HG02981 (cell line): ENCODE measurements around the gene CRHBP.
"Not testable (repeated sequence)": the region's sequence is repeated elsewhere in the genome, so short reads cannot be mapped to it uniquely, and the experiment has no call there.

Experiments
- ATAC-seq: cut with Tn5 transposase; IDR thresholded peaks from one replicate; pipeline ENCODE4 v1.9.1; 2021; ENCODE audit warnings: mild to moderate bottlenecking, moderate library complexity; ENCODE audit not compliant: unreplicated experiment

CRHBP gene

GRCh38 chr5:76958991-76959767, 6.3 kb downstream of the CRHBP start:
- ATAC-seq, result no peak

DNA sequence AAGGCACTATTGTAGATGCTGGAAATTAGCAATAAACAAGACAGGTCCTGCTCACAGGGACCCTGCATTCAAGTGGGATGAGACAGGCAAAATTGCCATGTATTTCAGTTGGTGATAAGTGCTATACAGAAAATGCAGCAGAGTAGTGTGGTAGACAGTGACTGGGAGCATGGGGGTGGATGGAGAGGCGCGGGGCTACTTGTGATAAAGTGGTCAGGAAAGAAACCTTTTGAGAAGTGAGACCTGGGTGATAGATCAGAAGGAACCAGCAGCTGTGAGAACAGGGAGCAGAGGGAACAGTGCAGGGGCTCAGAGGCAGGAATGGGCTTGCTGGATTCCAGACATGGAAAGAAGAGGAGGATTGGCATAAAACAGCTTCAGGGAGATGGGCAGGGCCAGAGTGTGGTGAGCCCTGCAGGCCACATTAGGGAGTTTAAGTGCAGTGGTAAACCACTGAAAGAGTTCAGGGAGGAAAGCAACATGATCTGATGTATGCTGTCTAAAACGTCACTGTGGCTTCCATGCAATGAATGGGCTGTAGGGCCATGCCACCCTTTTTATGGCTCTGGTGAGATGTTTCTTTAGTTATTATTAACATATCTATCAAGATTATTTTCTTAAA, 7.3 kb downstream of the CRHBP start:
- peak; percentile 57 for ATAC-seq

DNA sequence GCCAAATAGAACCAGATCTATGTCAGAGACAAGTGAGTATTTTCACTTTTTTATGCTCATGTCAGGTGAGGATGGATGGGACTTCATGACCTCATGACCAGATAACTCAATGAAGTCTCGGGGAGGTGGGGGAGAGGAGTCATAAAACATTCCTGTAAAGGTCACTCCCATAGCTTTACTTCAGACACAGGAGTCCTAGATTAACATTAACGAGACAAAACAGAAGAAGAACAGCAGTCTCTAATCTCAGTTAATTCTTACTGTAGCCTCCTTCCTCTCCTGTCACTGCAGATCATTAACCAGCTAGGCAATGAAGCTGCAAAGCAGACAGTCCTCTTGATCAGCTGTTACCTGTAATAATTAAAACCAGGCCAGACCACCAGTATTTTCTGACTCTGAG, 11.2 kb downstream of the CRHBP start:
- no peak for ATAC-seq

DNA sequence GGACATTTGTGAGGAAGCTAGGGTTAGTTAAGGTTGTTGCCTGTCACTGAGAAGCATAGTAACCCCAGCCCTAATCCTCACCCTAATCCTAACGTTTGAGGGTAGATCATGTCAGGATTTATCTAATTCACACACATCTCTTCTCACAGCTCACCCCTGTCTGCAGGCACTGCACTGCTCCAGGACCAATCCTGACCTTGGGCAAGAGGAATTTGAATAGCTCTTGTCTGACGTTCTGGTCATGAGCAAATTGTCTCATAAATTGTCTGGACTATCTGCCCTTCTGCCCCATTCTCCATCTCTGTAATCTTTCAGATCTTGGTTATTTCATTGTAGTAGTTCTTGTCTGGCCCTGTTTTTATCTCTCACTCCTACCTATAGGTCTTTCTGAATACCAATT, 18.7 kb downstream of the CRHBP start:
- ATAC-seq, result no peak

GRCh38 chr5:76972689-76973088, 19.8 kb downstream of the CRHBP start:
- no peak for ATAC-seq

GRCh38 chr5:76974785-76975184, 21.9 kb downstream of the CRHBP start:
- no peak for ATAC-seq

DNA sequence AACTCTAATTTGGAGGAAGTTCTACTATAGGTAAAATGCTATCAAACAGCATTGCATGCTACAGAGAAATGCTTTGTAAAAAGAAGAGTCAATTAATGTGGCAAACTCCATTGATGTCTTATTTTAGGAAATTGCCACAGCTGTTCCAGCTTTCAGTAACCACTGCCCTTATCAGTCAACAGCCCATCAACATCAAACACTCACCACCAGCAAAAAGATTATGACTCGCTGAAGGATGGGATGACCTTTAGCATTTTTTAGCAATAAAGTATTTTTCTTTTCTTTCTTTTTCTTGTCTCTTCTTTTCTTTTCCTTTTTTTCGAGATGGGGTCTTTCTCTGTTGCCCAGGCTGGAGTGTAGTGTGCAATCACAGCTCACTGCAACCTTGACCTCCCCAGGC, 26.0 kb downstream of the CRHBP start:
- no peak for ATAC-seq

DNA sequence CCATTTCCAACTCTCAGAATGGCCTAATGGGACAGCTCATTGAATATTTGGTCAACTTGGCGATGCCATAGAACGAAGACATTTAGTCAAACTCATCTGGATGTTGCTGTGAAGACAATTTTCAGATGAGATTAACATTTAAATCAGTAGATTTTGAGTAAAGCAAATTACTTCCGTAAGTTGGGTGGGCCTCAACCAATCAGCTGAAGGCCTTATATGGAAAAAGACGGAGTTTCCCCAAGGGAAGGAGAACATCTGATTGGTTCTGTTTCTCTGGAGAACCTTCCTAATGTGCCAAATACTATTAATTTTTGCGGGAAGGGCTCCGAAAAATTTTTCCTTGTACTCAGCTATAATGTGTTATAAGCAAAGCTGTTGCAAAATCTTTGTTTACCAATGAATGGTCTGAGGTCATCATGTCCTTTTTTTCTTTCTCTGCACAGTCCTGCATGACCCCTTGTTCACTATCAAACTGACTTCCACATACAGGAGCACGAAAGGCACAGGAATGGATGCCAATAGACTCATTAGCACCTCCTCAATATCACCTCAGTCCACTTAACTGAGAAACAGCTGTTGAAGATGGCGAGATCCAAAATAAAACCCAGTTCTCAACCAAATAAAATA, 27.8 kb downstream of the CRHBP start:
- no peak for ATAC-seq

DNA sequence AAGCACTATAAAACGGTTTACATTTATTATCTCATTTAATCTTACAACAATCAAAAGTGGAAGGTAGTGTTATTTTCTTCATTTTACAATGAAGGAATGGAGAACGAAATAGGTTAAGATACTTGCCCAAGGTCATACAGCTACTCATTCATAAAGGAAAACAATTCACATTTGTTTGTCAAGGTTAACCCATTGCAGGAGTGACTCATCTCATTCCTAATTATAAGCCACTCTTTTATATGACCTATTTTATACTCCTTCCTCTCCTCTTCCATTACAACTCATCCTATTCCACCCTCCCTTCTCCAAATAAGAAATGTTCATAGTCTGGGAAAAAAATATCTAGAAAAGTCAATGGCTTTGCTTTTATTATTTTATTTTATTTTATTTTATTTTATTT, 29.6 kb downstream of the CRHBP start:
- ATAC-seq, result no peak

DNA sequence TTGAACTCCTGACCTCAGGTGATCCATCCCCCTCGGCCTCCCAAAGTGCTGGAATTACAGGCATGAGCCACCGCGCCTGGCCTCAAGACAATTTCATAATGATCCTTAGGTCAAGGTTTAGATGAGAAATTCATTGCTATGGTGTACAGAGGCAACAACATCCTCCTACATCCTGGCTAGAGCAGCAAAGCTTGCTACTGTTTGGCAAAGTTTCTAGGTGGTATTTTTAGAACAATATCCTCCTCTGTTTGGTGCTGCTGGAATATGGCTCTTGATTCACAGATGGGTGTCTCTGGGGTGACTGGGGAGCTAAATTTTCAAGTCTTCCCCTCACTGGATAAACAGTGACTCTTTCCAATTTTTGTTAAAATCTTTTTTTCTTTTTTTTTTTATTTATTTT, 30.6 kb downstream of the CRHBP start:
- no peak for ATAC-seq

DNA sequence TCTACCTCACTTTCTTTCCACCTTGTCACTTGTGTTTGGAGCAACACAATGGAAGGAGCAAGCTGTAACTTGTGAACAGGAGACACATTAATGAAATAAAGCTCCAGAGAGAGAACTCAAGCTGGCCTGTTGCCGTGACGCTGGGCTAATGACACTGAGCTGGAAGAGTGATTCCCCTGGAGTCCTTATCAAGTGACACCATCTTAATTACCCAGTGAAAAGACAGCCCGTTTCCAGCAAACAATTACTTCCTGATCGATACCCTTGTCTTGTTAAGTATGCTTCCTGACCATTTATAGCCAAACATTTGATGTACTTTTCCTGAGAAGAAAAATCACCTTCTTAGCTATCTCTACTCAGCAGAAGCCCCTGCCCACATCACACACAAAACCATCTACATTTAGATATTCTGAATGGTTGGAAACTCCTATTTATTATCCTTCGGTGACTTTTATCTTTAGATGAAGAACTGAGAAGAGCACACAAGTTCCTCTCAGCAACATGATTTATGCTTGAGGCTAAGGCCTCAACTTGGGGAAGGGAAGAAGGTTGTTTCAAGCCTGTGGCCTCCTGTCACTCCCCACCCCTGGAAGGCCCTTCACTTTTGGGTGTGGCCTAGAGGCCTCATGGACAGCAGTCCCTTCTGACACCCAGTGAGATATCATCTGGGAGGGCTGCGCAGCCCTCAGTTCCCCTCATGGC, 34.1 kb downstream of the CRHBP start:
- no peak for ATAC-seq

DNA sequence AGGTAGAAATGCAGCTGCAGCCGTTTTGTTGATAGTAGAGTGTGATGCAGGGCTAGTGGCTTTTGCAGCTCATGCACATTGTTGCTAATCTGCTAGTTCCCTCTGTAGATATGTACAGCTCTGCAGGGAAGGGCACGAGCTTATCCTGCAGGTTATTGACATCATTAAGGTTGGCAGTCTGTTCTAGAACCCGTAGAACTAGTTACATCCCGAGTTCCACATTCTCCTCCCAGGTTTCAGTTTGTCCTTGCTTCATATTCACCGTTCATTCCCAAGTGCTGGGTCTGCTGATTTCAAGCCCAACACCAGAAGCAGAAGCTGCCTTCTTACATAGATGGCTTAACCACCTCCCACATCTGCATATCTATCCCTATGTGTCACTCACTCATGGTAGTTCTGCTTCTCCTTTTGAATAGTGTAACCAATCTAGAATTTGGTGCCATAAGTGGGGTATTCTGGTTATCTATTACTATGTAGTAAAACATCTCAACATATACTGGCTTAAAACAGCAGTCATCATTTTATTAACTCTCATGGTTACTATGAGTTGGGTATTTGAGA, 38.1 kb downstream of the CRHBP start:
- no peak for ATAC-seq

- ATAC-seq, result not testable (repeated sequence)
Measured at GRCh38 chr5:76993436-76993835, 40.6 kb downstream of the CRHBP start.

GRCh38 chr5:76994337-76994736, 41.5 kb downstream of the CRHBP start:
- ATAC-seq, result no peak

- not testable (repeated sequence) for ATAC-seq
Measured at GRCh38 chr5:76998251-76998650, 45.4 kb downstream of the CRHBP start.

- no peak for ATAC-seq
Measured at GRCh38 chr5:76999451-76999850, 46.6 kb downstream of the CRHBP start.

DNA sequence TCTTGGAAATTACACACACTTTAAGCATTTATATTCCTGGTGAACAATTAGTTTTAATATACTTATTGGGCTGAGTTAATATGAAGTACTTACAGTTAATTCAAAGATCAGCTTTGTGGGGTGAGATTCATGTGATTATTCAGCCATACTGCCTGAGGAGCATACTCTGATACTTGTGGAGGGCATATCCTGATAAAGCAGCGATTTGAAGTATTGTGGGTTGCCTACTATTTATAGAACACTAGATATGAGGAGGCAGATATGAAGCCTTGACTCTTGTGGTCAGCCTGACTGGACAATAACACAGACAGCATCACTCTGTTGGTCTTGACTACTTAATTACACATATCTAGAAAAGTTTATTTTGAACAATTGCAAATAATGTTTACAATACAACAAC, 50.4 kb downstream of the CRHBP start:
- ATAC-seq, result no peak

GRCh38 chr5:77006124-77006523, 53.3 kb downstream of the CRHBP start:
- no peak for ATAC-seq

GRCh38 chr5:77008413-77008812, 55.6 kb downstream of the CRHBP start:
- no peak for ATAC-seq

- no peak for ATAC-seq
Measured at GRCh38 chr5:77010243-77010642, 57.4 kb downstream of the CRHBP start.

DNA sequence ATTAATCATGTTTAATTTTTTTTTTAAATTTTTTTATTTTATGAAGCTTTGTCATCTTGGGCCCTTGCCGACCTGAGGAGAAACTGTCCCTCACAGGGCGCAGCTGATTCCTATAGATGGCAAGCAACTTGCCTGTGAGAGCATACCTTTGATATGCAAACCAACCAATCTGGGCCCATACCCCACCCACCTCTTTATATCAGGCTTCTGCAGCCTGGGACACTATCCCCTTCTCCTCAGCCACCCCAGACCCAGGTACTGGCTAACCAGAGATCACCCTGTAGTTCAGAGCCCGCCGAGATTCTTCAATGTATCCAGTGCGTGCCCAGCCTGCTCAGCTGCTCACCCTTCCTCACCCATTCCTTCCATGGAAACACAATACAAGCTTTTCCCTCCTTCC, 58.7 kb downstream of the CRHBP start:
- no peak for ATAC-seq
